HG03064 (cell line): ENCODE results near the gene NAV2.

Source experiments
- ATAC-seq: cut with Tn5 transposase; IDR thresholded peaks from one replicate; pipeline ENCODE4 v1.9.1; 2021; ENCODE audit warnings: low read depth; ENCODE audit not compliant: unreplicated experiment

The NAV2 gene

GRCh38 chr11:19962801-19963175, 250.2 kb downstream of the NAV2 start:
- ATAC-seq, result no peak

- ATAC-seq, result no peak
These were observed 251.2 kb downstream of the NAV2 start for GRCh38 chr11:19963697-19964387.

- ATAC-seq, result no peak
These were observed 253.8 kb downstream of the NAV2 start for GRCh38 chr11:19966441-19966840.

GRCh38 chr11:19966927-19967326, 254.3 kb downstream of the NAV2 start:
- no peak for ATAC-seq

- ATAC-seq, result no peak
These were observed 255.2 kb downstream of the NAV2 start for GRCh38 chr11:19967787-19968186.

- ATAC-seq, result no peak
These were observed 256.2 kb downstream of the NAV2 start for GRCh38 chr11:19968860-19969259.

- ATAC-seq, result no peak
These were observed 258.3 kb downstream of the NAV2 start for GRCh38 chr11:19970944-19971343.

GRCh38 chr11:19972091-19972490, 259.5 kb downstream of the NAV2 start:
- ATAC-seq, result no peak

GRCh38 chr11:19972651-19973050, 260.0 kb downstream of the NAV2 start:
- no peak for ATAC-seq

GRCh38 chr11:19973136-19973635, 260.5 kb downstream of the NAV2 start:
- ATAC-seq, result no peak

GRCh38 chr11:19974886-19975285, 262.2 kb downstream of the NAV2 start:
- no peak for ATAC-seq

GRCh38 chr11:19975414-19975990, 262.9 kb downstream of the NAV2 start:
- ATAC-seq, result no peak

- ATAC-seq, result no peak
These were observed 263.8 kb downstream of the NAV2 start for GRCh38 chr11:19976281-19976941.

GRCh38 chr11:19977941-19978340, 265.3 kb downstream of the NAV2 start:
- no peak for ATAC-seq

- ATAC-seq, result peak; percentile 60
These were observed 266.3 kb downstream of the NAV2 start for GRCh38 chr11:19978668-19979518.

GRCh38 chr11:19979519-19979845, 266.8 kb downstream of the NAV2 start:
- ATAC-seq, result peak; percentile 84

- no peak for ATAC-seq
These were observed 267.8 kb downstream of the NAV2 start for GRCh38 chr11:19980388-19980787.

GRCh38 chr11:19980957-19981669, 268.5 kb downstream of the NAV2 start:
- no peak for ATAC-seq

GRCh38 chr11:19982774-19983495, 270.3 kb downstream of the NAV2 start:
- no peak for ATAC-seq
